Naive thymus-derived CD4-positive, alpha-beta T cell (primary cell): Measurements from ENCODE around the gene MIX23. TPM values are rescaled to one million over a fixed set of nuclear protein-coding genes. Genes with fewer than 3 reads are reported as not detected.
A peak's percentile ranks its signal among the peaks of the same experiment; 100 is the strongest.

Experiments used
- ATAC-seq: fragments of 150-1000 bp; cut with Tn5 transposase; 2 replicates; pipeline ENCODE4 v1.10.0; 2021; ENCODE audit warnings: mild to moderate bottlenecking, moderate library complexity
- CTCF ChIA-PET: fragments of 350-600 bp; sonication (Branson Sonifier 250); formaldehyde crosslinking; loops from one replicate; lab custom pipeline; 2021; ENCODE audit warnings: antibody characterized with exemption; lab: Charles Lee
- POLR2A ChIA-PET: fragments of 350-600 bp; sonication (Branson Sonifier 250); formaldehyde crosslinking; loops from one replicate; lab custom pipeline; 2021; ENCODE audit warnings: antibody characterized with exemption, inconsistent platforms; lab: Charles Lee
- DNase-seq, 9 donors: peaks; one replicate each; pipeline versions ENCODE4 v3.0.0 to v3.0.0-alpha.2; 2020 to 2022; ENCODE audit warnings: mixed read lengths in 1 of 9
- H3K27ac ChIP-seq: one replicate; pipeline ENCODE4 v1.7.0; 2013; ENCODE audit warnings: mild to moderate bottlenecking, low read depth, low read length, moderate library complexity
- H3K27me3 ChIP-seq, 2 donors: one replicate each; pipeline ENCODE4 v1.7.0; 2013; ENCODE audit warnings: low read length in 2 of 2, mild to moderate bottlenecking in 2 of 2, moderate library complexity in 2 of 2; ENCODE audit not compliant: control insufficient read depth in 2 of 2, insufficient read depth in 2 of 2
- H3K36me3 ChIP-seq, 3 experiments: 1 replicate in 2 of 3; 2 replicates in 1 of 3; pipeline ENCODE4 v1.7.0; 2013; ENCODE audit warnings: low read length in 3 of 3, mild to moderate bottlenecking in 3 of 3, moderate library complexity in 1 of 3; ENCODE audit not compliant: insufficient read depth in 3 of 3, control insufficient read depth in 2 of 3
- H3K4me1 ChIP-seq, 2 donors: one replicate each; pipeline ENCODE4 v1.7.0; 2013; ENCODE audit warnings: low read length in 2 of 2, mild to moderate bottlenecking in 2 of 2, moderate library complexity in 1 of 2; ENCODE audit not compliant: control insufficient read depth in 2 of 2, insufficient read depth in 2 of 2
- H3K4me3 ChIP-seq: 2 replicates; pipeline ENCODE4 v1.7.0; 2013; ENCODE audit warnings: mild to moderate bottlenecking, low read length
- H3K9me3 ChIP-seq, 3 experiments: 1 replicate in 2 of 3; 2 replicates in 1 of 3; pipeline ENCODE4 v1.7.0; 2013; ENCODE audit warnings: low read length in 3 of 3; ENCODE audit not compliant: control insufficient read depth in 2 of 3
- H3K27ac Mint-ChIP-seq, 9 donors: one replicate each; pipeline ENCODE4 v1.8.0; 2020 to 2022; ENCODE audit warnings: mixed read lengths in 9 of 9, mild to moderate bottlenecking in 8 of 9, moderate library complexity in 5 of 9, inconsistent platforms in 2 of 9
- H3K27me3 Mint-ChIP-seq, 5 donors: one replicate each; pipeline ENCODE4 v1.8.0; 2021 to 2022; ENCODE audit warnings: mixed read lengths in 5 of 5, mild to moderate bottlenecking in 1 of 5
- H3K36me3 Mint-ChIP-seq, 5 donors: one replicate each; pipeline ENCODE4 v1.8.0; 2020 to 2022; ENCODE audit warnings: mixed read lengths in 5 of 5, mild to moderate bottlenecking in 3 of 5, inconsistent platforms in 1 of 5
- H3K4me1 Mint-ChIP-seq, 7 donors: one replicate each; pipeline ENCODE4 v1.8.0; 2020 to 2022; ENCODE audit warnings: mixed read lengths in 7 of 7, mild to moderate bottlenecking in 3 of 7, inconsistent platforms in 1 of 7
- H3K4me3 Mint-ChIP-seq, 10 donors: one replicate each; pipeline ENCODE4 v1.8.0; 2020 to 2022; ENCODE audit warnings: mild to moderate bottlenecking in 10 of 10, mixed read lengths in 10 of 10, moderate library complexity in 6 of 10, inconsistent platforms in 2 of 10
- H3K9me3 Mint-ChIP-seq, 11 donors: one replicate each; pipeline ENCODE4 v1.8.0; 2020 to 2022; ENCODE audit warnings: mixed read lengths in 11 of 11, mild to moderate bottlenecking in 4 of 11, inconsistent platforms in 1 of 11, moderate library complexity in 1 of 11
- intact Hi-C, 2 donors: fragments of 100-400 bp; cut with micrococcal nuclease; formaldehyde crosslinking; loops; one replicate each; pipeline ENCODE4 v1.15.1; 2023
- polyA plus RNA-seq, 2 donors: library from polyadenylated mRNA; unstranded; fragments of 300-500 nt; fragmentation: Illumina TruSeq; gene quantifications; one replicate each; pipeline ENCODE4 v1.2.3, GENCODE V29; 2021
- total RNA-seq, 6 experiments: library from RNA in 5 of 6; stranded (reverse) in 5 of 6; gene quantifications; 1 replicate in 5 of 6; 2 replicates in 1 of 6; pipeline ENCODE4 v1.2.3 and lab custom pipeline; 2021 to 2026

MIX23 gene
- total and polyA plus RNA-seq, 7 experiments from 2014 or later = 11.6 to 47.7 (median 26.3) TPM

GRCh38 chr3:122391681-122392446 lies 8.8 kb upstream of the MIX23 start:
- H3K9me3 ChIP-seq = no peaks in the 10 kb centered on the region
- H3K27ac ChIP-seq = no peak overlapping the region
- intact Hi-C loops = loop anchor here (2.0 to 5.0 kb wide), 2 partner anchors 360 to 637 kb away; no protein-coding TSS in a partner anchor
- Mint-ChIP-seq H3K27ac (peak overlapping the region in 1 of 9 donors; percentile 9), H3K4me3 (no peak overlapping the region), H3K9me3 (no peaks in the 10 kb centered on the region), H3K36me3 (peaks cover 0 to 20% (median 5%) of the 10 kb centered on the region in 5 donors), H3K4me1 (peaks cover 6 to 43% (median 29%) of the 10 kb centered on the region in 7 donors), H3K27me3 (no peaks in the 10 kb centered on the region)
- ATAC-seq (no peak), DNase-seq (no peak)
- H3K4me3 ChIP-seq = no peak overlapping the region
- peaks cover 0 to 6% (median 0%) of the 10 kb centered on the region in 3 experiments for H3K36me3 ChIP-seq
- CTCF ChIA-PET = interaction anchor here (0.6 to 1.6 kb wide), 3 partner anchors 304 to 742 kb away, joined by 4 to 5 read pairs (median 4); no protein-coding TSS in a partner anchor
- POLR2A ChIA-PET = no interaction called here
- no peaks in the 10 kb centered on the region for H3K4me1 ChIP-seq
- no peaks in the 10 kb centered on the region for H3K27me3 ChIP-seq

- Histone ChIP-seq H3K9me3 (no peaks in the 10 kb centered on the region), H3K36me3 (peaks cover 0 to 6% (median 0%) of the 10 kb centered on the region in 3 experiments), H3K27ac (no peak overlapping the region), H3K4me3 (no peak overlapping the region), H3K27me3 (no peaks in the 10 kb centered on the region), H3K4me1 (peaks cover 0 to 2% of the 10 kb centered on the region in 2 donors)
- Mint-ChIP-seq H3K9me3 (no peaks in the 10 kb centered on the region), H3K4me3 (no peak overlapping the region), H3K27me3 (no peaks in the 10 kb centered on the region), H3K27ac (no peak overlapping the region), H3K4me1 (peaks cover 6 to 53% (median 36%) of the 10 kb centered on the region in 7 donors), H3K36me3 (peaks cover 0 to 28% (median 5%) of the 10 kb centered on the region in 5 donors)
- DNase-seq (no peak), ATAC-seq (no peak)
- ChIA-PET CTCF (no interaction called here), POLR2A (interaction anchor here (0.6 to 2.2 kb wide), 2 partner anchors 25 to 147 kb away, joined by 4 to 10 read pairs; partner anchors contain the start of gene WDR5B)
- intact Hi-C loops = loop anchor here in 1 of 2 donors (5.0 kb wide), 1 partner anchor 362 kb away; no protein-coding TSS in a partner anchor
Measured at GRCh38 chr3:122390665-122391064, 7.6 kb upstream of the MIX23 start.

- H3K4me3 Mint-ChIP-seq = no peak overlapping the region
- H3K27ac Mint-ChIP-seq = no peak overlapping the region
- no peaks in the 10 kb centered on the region for H3K27me3 ChIP-seq
- peaks cover 6 to 49% (median 41%) of the 10 kb centered on the region in 7 donors for H3K4me1 Mint-ChIP-seq
- H3K36me3 ChIP-seq = peaks cover 0 to 6% (median 0%) of the 10 kb centered on the region in 3 experiments
- DNase-seq (no peak), ATAC-seq (no peak)
- ChIA-PET CTCF (interaction anchor here (1.1 kb wide), 1 partner anchor 290 kb away, joined by 3 read pairs; no protein-coding TSS in a partner anchor), POLR2A (interaction anchor here (0.6 to 2.2 kb wide), 2 partner anchors 26 to 148 kb away, joined by 4 to 10 read pairs; partner anchors contain the start of gene WDR5B)
- intact Hi-C loops = loop anchor here in 1 of 2 donors (5.0 to 10.0 kb wide), 2 partner anchors 362 to 1575 kb away; partner anchors contain the start of gene CCDC14
- H3K9me3 ChIP-seq = no peaks in the 10 kb centered on the region
- H3K9me3 Mint-ChIP-seq = no peaks in the 10 kb centered on the region
- H3K4me3 ChIP-seq = no peak overlapping the region
- H3K36me3 Mint-ChIP-seq = peaks cover 0 to 25% (median 5%) of the 10 kb centered on the region in 5 donors
- H3K27me3 Mint-ChIP-seq = no peaks in the 10 kb centered on the region
- peaks cover 3 to 7% of the 10 kb centered on the region in 2 donors for H3K4me1 ChIP-seq
- no peak overlapping the region for H3K27ac ChIP-seq
Measured at GRCh38 chr3:122389892-122390291, 6.9 kb upstream of the MIX23 start.

GRCh38 chr3:122389197-122389596 lies 6.2 kb upstream of the MIX23 start:
- DNase-seq = no peak
- Mint-ChIP-seq H3K27ac (no peak overlapping the region), H3K4me3 (no peak overlapping the region), H3K9me3 (no peaks in the 10 kb centered on the region), H3K27me3 (no peaks in the 10 kb centered on the region), H3K36me3 (peaks cover 0 to 24% (median 5%) of the 10 kb centered on the region in 5 donors), H3K4me1 (peaks cover 12 to 54% (median 42%) of the 10 kb centered on the region in 7 donors)
- ChIA-PET POLR2A (interaction anchor here (0.6 to 2.2 kb wide), 4 partner anchors 10 to 551 kb away, joined by 3 to 10 read pairs (median 6); partner anchors contain the start of gene WDR5B), CTCF (interaction anchor here (0.7 to 1.1 kb wide), 3 partner anchors 290 to 657 kb away, joined by 3 to 4 read pairs (median 3); no protein-coding TSS in a partner anchor)
- intact Hi-C loops = loop anchor here in 1 of 2 donors (10.0 kb wide), 1 partner anchor 1576 kb away; the partner anchor contains the start of gene CCDC14
- H3K36me3 ChIP-seq = peaks cover 0 to 6% (median 0%) of the 10 kb centered on the region in 3 experiments
- H3K4me1 ChIP-seq = peaks cover 10 to 12% of the 10 kb centered on the region in 2 donors
- no peak overlapping the region for H3K27ac ChIP-seq
- no peak for ATAC-seq
- no peaks in the 10 kb centered on the region for H3K27me3 ChIP-seq
- no peaks in the 10 kb centered on the region for H3K9me3 ChIP-seq
- H3K4me3 ChIP-seq = no peak overlapping the region

GRCh38 chr3:122387709-122388108 lies 4.7 kb upstream of the MIX23 start:
- ChIA-PET POLR2A (no interaction called here), CTCF (no interaction called here)
- Mint-ChIP-seq H3K4me1 (peaks cover 12 to 56% (median 45%) of the 10 kb centered on the region in 7 donors), H3K4me3 (no peak overlapping the region), H3K36me3 (peaks cover 0 to 24% (median 0%) of the 10 kb centered on the region in 5 donors), H3K9me3 (no peaks in the 10 kb centered on the region), H3K27ac (peak overlapping the region in 1 of 9 donors; percentile 52), H3K27me3 (no peaks in the 10 kb centered on the region)
- H3K27me3 ChIP-seq = no peaks in the 10 kb centered on the region
- H3K4me1 ChIP-seq = peaks cover 10 to 12% of the 10 kb centered on the region in 2 donors
- DNase-seq = no peak
- no peak overlapping the region for H3K27ac ChIP-seq
- no peak for ATAC-seq
- intact Hi-C loops = loop anchor here in 1 of 2 donors (10.0 kb wide), 1 partner anchor 1577 kb away; the partner anchor contains the start of gene CCDC14
- H3K4me3 ChIP-seq = no peak overlapping the region
- H3K9me3 ChIP-seq = no peaks in the 10 kb centered on the region
- peaks cover 0 to 6% (median 0%) of the 10 kb centered on the region in 3 experiments for H3K36me3 ChIP-seq
